ENCODE measurements around the gene P3R3URF.

DNA sequence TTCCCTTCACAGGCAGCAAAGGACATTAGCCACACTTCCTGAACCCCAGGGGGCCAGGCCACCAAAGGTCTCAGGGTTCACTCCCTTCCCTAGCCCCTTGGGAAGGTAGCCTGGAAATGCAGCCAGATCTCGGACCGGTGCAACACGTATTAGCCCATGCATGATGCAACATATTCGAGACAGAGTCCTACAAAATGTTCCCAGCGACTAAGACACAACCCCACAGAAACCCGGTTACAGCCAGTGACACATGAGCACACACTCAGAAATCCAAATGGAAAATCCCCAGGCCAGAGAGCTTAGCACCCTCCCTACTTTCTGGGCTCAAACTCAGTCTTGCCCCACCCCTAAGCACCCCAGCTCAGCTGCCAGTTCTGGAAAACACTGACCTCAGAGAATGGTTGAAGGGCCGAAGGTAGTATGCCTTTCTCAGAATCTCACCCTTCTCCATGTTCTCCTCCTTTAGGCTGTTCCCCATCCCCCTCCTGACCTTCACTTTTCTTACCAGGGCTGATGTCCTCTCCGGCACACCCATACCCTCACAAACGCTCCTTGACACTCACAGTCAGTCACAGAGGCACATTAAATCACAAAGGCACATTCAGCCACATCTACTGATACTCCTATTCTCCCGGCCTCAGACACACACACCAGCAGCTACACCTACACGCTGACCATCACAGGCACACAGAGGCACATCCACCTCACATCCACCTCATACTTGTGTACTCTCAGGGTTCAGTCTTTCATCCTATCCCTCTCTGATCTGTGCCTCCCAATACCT lies 1.6 kb downstream of the P3R3URF start, which contains the start of gene TSPAN1:
- TF ChIP-seq CTCF (IDR thresholded peaks at IDR 0.05; ENCODE audit: low read length) = no peak
- TF ChIP-seq EZH2 (optimal IDR thresholded peaks at IDR 0.05; ENCODE audit: low read depth, low read length) = no peak
- TF ChIP-seq EZH2phosphoT487 (IDR thresholded peaks at IDR 0.05; ENCODE audit: low read length) = no peak
